Breast epithelium (tissue), 4 donors: ENCODE data around the gene LAIR2. TPM values are rescaled to one million over a fixed set of nuclear protein-coding genes. Genes with fewer than 3 reads are reported as not detected.

ENCODE experiments used
- DNase-seq, 2 donors: peaks; one replicate each; pipeline ENCODE4 v3.0.0-alpha.2; 2019; ENCODE audit warnings: low spot score in 2 of 2
- H3K27ac ChIP-seq, 2 donors: fragments of 200-600 bp; sonication (generic) in 1 of 2; one replicate each; pipeline ENCODE4 v1.5.1; 2016 to 2019; ENCODE audit warnings: mild to moderate bottlenecking in 1 of 2
- H3K27me3 ChIP-seq, 2 donors: fragments of 200-600 bp; sonication (generic) in 1 of 2; one replicate each; pipeline versions ENCODE4 v1.5.1 to v1.6.0; 2017 to 2019; ENCODE audit warnings: control low read depth in 1 of 2, mild to moderate bottlenecking in 1 of 2
- H3K36me3 ChIP-seq: fragments of 200-600 bp; one replicate; pipeline ENCODE4 v1.5.1; 2019
- H3K4me1 ChIP-seq, 2 donors: fragments of 200-600 bp; sonication (generic); one replicate each; pipeline ENCODE4 v1.5.1; 2016 to 2019; ENCODE audit warnings: control low read depth in 1 of 2
- H3K4me3 ChIP-seq, 3 donors: fragments of 200-600 bp; sonication (generic); 1 replicate in 2 of 3; 2 replicates in 1 of 3; pipeline ENCODE4 v1.5.1; 2016 to 2019; ENCODE audit warnings: mild to moderate bottlenecking in 3 of 3, moderate library complexity in 2 of 3
- H3K9me3 ChIP-seq, 2 donors: fragments of 200-600 bp; sonication (generic) in 1 of 2; one replicate each; pipeline ENCODE4 v1.5.1; 2016 to 2019; ENCODE audit warnings: control low read depth in 1 of 2
- POLR2A ChIP-seq: fragments of 450-650 bp; IDR thresholded peaks from one replicate; pipeline ENCODE4 v1.6.1; 2016; ENCODE audit warnings: antibody characterized with exemption, mild to moderate bottlenecking, moderate library complexity
- POLR2AphosphoS5 ChIP-seq, 3 donors: sonication (generic); formaldehyde crosslinking; IDR thresholded peaks; one replicate each; pipeline ENCODE4 v1.6.1; 2017; ENCODE audit warnings: antibody characterized with exemption in 3 of 3
- intact Hi-C: fragments of 100-400 bp; cut with DNase I; formaldehyde crosslinking; loops from one replicate; pipeline ENCODE4 v1.15.1; 2023; ENCODE audit warnings: low total_unique reads
- total RNA-seq, 3 donors: library from RNA; depleted of rRNA; stranded (reverse); fragments of >200 nt; gene quantifications; one replicate each; pipeline ENCODE4 v1.1.0, GENCODE V29; 2016
- TF ChIP-seq, protein P1 (sequence below), 3 donors: fragments of 450-650 bp; IDR thresholded peaks; one replicate each; pipeline ENCODE4 v1.5.1; 2016 to 2017; ENCODE audit warnings: antibody characterized with exemption in 3 of 3, mild to moderate bottlenecking in 3 of 3, moderate library complexity in 3 of 3

Gene LAIR2
- total RNA-seq, 3 donors from 2014 or later: not detected

DNA sequence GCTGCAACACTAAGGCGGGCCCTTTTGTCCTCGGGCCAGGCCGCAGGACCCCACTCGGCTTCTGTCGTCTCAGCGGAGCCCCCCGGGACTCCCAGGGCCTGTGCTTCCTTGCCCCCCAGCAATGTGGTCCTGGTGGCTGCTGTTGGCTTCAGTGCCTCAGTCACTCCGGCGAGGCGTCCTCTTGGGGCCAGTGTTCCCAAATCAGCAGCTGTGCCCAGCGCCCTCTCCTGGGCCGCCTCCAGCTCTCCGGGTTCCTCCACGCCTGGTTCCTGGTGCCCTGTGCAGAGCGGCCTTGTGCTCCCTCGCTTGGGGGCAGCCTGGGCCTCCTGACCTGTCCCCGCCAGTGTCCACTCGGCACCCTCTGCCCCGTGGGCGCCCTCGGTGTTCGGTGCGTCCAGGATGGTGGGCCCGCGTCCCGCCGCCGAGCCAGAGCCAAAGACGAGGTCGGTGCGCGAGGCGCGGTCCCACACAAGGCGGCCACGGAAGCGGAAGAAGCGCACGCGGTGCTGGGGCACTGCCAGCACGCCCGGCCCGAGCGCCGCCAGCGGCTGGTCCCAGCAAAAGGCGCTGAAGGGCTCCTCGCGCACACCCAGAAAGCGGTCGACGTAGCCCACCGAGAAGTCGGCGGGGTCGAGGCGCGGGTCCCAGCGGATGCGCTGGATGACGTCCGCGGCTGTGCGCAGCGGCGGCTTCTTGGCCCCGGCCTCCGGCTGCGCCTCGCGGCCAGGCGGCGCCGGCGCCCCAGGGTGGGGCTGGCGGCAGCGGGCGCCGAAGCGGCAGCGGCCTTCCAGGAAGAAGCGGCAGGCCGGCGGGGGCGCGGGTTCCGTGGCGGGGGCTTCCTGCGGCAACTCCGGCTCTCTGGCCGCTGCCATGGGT, 39.7 kb upstream of the LAIR2 start:
- H3K9me3 ChIP-seq: no peaks in the 10 kb centered on the region
- intact Hi-C loops: no loop called here
- H3K27ac ChIP-seq: peak overlapping the region; percentile 96 to 98
- H3K4me3 ChIP-seq: peak overlapping the region; percentile 58 to 82 (median 71)
- H3K36me3 ChIP-seq: peaks cover 23% of the 10 kb centered on the region
- TF ChIP-seq POLR2AphosphoS5 (IDR thresholded peaks at IDR 0.05): peak; percentile 23 to 76 (median 65)
- TF ChIP-seq, protein P1, sequence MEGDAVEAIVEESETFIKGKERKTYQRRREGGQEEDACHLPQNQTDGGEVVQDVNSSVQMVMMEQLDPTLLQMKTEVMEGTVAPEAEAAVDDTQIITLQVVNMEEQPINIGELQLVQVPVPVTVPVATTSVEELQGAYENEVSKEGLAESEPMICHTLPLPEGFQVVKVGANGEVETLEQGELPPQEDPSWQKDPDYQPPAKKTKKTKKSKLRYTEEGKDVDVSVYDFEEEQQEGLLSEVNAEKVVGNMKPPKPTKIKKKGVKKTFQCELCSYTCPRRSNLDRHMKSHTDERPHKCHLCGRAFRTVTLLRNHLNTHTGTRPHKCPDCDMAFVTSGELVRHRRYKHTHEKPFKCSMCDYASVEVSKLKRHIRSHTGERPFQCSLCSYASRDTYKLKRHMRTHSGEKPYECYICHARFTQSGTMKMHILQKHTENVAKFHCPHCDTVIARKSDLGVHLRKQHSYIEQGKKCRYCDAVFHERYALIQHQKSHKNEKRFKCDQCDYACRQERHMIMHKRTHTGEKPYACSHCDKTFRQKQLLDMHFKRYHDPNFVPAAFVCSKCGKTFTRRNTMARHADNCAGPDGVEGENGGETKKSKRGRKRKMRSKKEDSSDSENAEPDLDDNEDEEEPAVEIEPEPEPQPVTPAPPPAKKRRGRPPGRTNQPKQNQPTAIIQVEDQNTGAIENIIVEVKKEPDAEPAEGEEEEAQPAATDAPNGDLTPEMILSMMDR (IDR thresholded peaks at IDR 0.05): no peak
- peak in 1 of 2 donors; percentile 54 for DNase-seq
- no peaks in the 10 kb centered on the region for H3K27me3 ChIP-seq
- peaks cover 0 to 7% of the 10 kb centered on the region in 2 donors for H3K4me1 ChIP-seq

GRCh38 chr19:54463531-54464043, 39.0 kb upstream of the LAIR2 start, which contains the start of gene LENG9:
LENG9 (minus strand) TSS chr19:54463778; CDS start chr19:54463526, 252 bp downstream.
- intact Hi-C loops: no loop called here
- peaks cover 0 to 7% of the 10 kb centered on the region in 2 donors for H3K4me1 ChIP-seq
- H3K27ac ChIP-seq: peak within 1 kb of the TSS; percentile 96 to 98
- H3K36me3 ChIP-seq: peaks cover 18% of the 10 kb centered on the region
- H3K27me3 ChIP-seq: no peaks in the 10 kb centered on the region
- TF ChIP-seq, protein P1 (IDR thresholded peaks at IDR 0.05): no peak
- peak; percentile 64 for TF ChIP-seq POLR2A
- peak; percentile 61 to 89 (median 84) for TF ChIP-seq POLR2AphosphoS5 (IDR thresholded peaks at IDR 0.05)
- no peaks in the 10 kb centered on the region for H3K9me3 ChIP-seq
- H3K4me3 ChIP-seq: peak within 1 kb of the TSS; percentile 58 to 82 (median 71)
- DNase-seq: peak; percentile 97 to 99

DNA sequence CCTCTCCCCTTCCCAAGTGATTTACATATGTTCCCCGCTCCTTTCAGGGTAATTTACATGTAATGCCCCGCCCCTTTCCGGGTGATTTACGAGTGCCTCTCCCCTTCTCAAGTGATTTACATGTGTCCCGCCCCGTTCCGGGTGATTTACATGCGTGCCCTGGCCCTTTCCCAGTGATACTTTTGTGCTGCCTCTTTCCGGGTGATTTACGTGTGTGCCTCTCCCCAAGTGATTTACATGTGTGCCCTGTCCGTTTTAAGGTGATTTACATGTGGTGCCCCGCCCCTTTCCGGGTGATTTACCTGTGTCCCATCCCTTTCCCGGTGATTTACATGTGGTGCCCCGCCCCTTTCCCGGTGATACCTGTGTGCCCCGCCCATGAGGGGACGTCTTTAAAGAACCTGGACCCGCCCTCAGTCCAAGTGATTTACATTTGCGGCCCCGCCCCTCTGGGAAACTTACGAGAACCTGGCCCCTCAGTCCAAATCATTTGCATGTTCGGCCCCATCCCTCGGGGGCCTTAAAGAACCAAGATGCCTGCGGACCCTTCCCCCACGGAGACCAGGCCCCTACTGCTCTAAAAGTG, 38.5 kb upstream of the LAIR2 start:
- H3K4me1 ChIP-seq: peaks cover 0 to 7% of the 10 kb centered on the region in 2 donors
- no peaks in the 10 kb centered on the region for H3K9me3 ChIP-seq
- intact Hi-C loops: no loop called here
- H3K27me3 ChIP-seq: no peaks in the 10 kb centered on the region
- TF ChIP-seq POLR2A: no peak
- no peak for TF ChIP-seq POLR2AphosphoS5 (IDR thresholded peaks at IDR 0.05)
- TF ChIP-seq, protein P1 (IDR thresholded peaks at IDR 0.05): no peak
- peak overlapping the region; percentile 96 to 98 for H3K27ac ChIP-seq
- H3K4me3 ChIP-seq: peak overlapping the region; percentile 58 to 82 (median 71)
- DNase-seq: peak; percentile 95 to 98
- peaks cover 18% of the 10 kb centered on the region for H3K36me3 ChIP-seq

DNA sequence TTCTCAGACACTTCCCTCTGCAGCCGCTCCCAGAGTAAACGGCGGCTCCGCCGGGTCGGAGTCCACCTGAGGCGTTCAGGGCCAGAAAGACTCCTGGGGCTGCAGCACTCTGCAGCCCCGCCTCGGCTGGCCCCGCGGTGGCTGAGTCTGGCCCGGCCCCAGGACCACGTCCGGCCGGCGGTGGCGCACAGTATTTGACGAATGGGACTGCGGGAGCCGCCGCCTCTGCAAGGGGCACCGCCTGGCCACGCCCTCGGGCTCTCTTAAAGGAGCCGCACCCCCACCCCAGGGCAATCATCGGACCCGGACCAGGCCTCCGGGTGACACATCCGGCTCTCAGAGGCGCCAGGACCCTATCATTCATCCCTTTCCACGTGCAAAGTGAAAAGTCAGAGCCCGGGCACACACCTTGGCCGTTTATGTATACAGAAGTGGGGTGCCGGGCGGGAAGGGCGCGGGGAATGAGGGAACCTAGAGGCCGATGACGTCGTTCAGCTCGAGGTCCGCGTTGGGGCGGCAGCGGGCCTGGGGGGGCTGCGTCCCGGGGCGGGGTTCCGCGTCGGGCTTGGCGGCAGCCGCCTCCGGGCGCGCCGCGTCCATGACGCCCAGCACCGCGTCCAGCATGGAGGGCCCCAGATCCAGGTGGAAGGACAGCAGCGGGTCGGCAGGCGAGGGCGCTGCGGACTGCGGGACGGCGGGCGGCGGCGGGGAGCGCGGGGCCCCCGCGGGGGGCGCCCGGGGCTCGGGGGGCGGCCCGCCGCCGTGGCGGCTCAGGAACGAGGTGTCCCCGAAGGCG, 37.8 kb upstream of the LAIR2 start:
- Histone ChIP-seq H3K4me3 (peak overlapping the region; percentile 58 to 82 (median 71)), H3K9me3 (no peaks in the 10 kb centered on the region), H3K4me1 (peaks cover 0 to 7% of the 10 kb centered on the region in 2 donors), H3K27ac (peak overlapping the region; percentile 96 to 98), H3K27me3 (no peaks in the 10 kb centered on the region), H3K36me3 (peaks cover 14% of the 10 kb centered on the region)
- DNase-seq: peak; percentile 89 to 92
- TF ChIP-seq POLR2AphosphoS5 (IDR thresholded peaks at IDR 0.05) (no peak), POLR2A (no peak)
- TF ChIP-seq, protein P1 (IDR thresholded peaks at IDR 0.05): no peak
- intact Hi-C loops: no loop called here
